Glomerular endothelial cell (primary cell): ENCODE data around the gene INSR. TPM values are rescaled to one million over a fixed set of nuclear protein-coding genes. Genes with fewer than 3 reads are reported as not detected.
"Not testable (repeated sequence)": the region's sequence is repeated elsewhere in the genome, so short reads cannot be mapped to it uniquely, and the experiment has no call there.

Experiments
- DNase-seq: peaks from one replicate; pipeline ENCODE4 v3.0.0-alpha.2; 2011; ENCODE audit warnings: low read depth, low spot score; ENCODE audit errors: extremely low read depth
- total RNA-seq: library from RNA; depleted of rRNA; stranded (reverse); fragments of >200 nt; gene quantifications from 2 replicates; pipeline ENCODE4 v1.2.3, GENCODE V29; 2015

INSR gene
- 26.6 and 134 TPM in 2 replicates for total RNA-seq

GRCh38 chr19:7293762-7294557, at the start of gene INSR:
INSR (minus strand) TSS chr19:7294414; CDS start chr19:7293891, 523 bp downstream.
- no peak for DNase-seq

- no peak for DNase-seq
Observed at GRCh38 chr19:7342143-7342542, 47.9 kb upstream of the INSR start.

- peak; percentile 54 for DNase-seq
Observed at GRCh38 chr19:7340959-7341837, 47.0 kb upstream of the INSR start.

- DNase-seq, result no peak
Observed at GRCh38 chr19:7337380-7338194, 43.4 kb upstream of the INSR start.

- no peak for DNase-seq
Observed at GRCh38 chr19:7336321-7336973, 42.2 kb upstream of the INSR start.

GRCh38 chr19:7333198-7334118, 39.2 kb upstream of the INSR start:
- DNase-seq, result peak; percentile 55

- no peak for DNase-seq
Observed at GRCh38 chr19:7331446-7331845, 37.2 kb upstream of the INSR start.

GRCh38 chr19:7328647-7329046, 34.4 kb upstream of the INSR start:
- no peak for DNase-seq

GRCh38 chr19:7327802-7328201, 33.6 kb upstream of the INSR start:
- no peak for DNase-seq

GRCh38 chr19:7326105-7326877, 32.1 kb upstream of the INSR start:
- no peak for DNase-seq

- no peak for DNase-seq
Observed at GRCh38 chr19:7318176-7318575, 24.0 kb upstream of the INSR start.

GRCh38 chr19:7312816-7313215, 18.6 kb upstream of the INSR start:
- DNase-seq, result no peak

- DNase-seq, result no peak
Observed at GRCh38 chr19:7311911-7312310, 17.7 kb upstream of the INSR start.

- DNase-seq, result not testable (repeated sequence)
Observed at GRCh38 chr19:7308327-7308726, 14.1 kb upstream of the INSR start.

- DNase-seq, result no peak
Observed at GRCh38 chr19:7307590-7308218, 13.5 kb upstream of the INSR start.

- no peak for DNase-seq
Observed at GRCh38 chr19:7304200-7304599, 10.0 kb upstream of the INSR start.

GRCh38 chr19:7303470-7303869, 9.3 kb upstream of the INSR start:
- DNase-seq, result no peak

GRCh38 chr19:7301525-7301924, 7.3 kb upstream of the INSR start:
- DNase-seq, result no peak
